ENCODE results near the gene DSTN. TPM values are rescaled to one million over a fixed set of nuclear protein-coding genes. Genes with fewer than 3 reads are reported as not detected.
A peak's percentile ranks its signal among the peaks of the same experiment; 100 is the strongest.

DSTN gene
- total RNA-seq, 6 experiments from 2014 or later = 65.8 to 94.4 (median 86.9) TPM

DNA sequence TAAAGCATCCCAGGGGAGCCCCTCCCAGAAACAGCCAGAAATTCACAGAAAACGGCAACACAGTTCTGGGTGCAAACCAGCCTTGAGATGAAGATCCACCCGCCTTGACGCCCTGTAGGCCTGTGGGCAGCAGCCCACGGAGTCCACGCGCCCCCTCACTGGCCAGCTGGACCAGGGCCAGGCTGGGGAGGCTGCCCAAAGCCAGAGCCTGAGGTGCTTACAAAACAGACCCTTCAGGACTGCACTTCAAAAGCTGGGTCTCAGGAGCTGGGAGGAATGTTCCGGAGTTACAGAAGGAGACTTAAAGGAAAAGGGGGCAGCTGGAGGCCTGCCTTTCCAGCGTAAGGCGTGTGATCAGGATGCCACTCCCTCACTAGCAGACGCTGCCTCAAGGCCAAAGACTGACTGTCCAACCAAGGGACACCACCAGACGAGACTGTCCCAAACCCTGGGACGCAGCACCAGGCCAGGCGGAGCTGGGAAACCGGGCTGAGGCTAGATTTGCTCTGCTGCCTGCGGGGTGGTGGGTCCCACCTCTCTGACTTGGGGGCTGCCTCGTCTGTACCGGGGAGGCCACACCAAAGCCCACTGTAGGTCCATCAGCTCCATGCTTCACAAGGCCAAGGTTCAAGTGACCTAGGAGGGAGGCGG, 64.1 kb downstream of the DSTN start:
- WGBS (ENCODE audit: insufficient coverage, low coverage, low lambda C conversion rate, missing lambda C conversion rate) = 47% methylated on average over 2 of the region's 18 CpGs
- Histone ChIP-seq H3K4me3 (no peak overlapping the region), H3K9me3 (no peaks in the 10 kb centered on the region), H3K27me3 (no peaks in the 10 kb centered on the region), H3K4me1 (peaks cover 0 to 5% (median 0%) of the 10 kb centered on the region in 4 donors), H3K27ac (peak overlapping the region in 1 of 3 donors; percentile 40), H3K36me3 (peaks cover 10 to 96% (median 64%) of the 10 kb centered on the region in 4 donors)
- no peak for TF ChIP-seq POLR2A (IDR thresholded peaks at IDR 0.05)
- TF ChIP-seq, protein P1, sequence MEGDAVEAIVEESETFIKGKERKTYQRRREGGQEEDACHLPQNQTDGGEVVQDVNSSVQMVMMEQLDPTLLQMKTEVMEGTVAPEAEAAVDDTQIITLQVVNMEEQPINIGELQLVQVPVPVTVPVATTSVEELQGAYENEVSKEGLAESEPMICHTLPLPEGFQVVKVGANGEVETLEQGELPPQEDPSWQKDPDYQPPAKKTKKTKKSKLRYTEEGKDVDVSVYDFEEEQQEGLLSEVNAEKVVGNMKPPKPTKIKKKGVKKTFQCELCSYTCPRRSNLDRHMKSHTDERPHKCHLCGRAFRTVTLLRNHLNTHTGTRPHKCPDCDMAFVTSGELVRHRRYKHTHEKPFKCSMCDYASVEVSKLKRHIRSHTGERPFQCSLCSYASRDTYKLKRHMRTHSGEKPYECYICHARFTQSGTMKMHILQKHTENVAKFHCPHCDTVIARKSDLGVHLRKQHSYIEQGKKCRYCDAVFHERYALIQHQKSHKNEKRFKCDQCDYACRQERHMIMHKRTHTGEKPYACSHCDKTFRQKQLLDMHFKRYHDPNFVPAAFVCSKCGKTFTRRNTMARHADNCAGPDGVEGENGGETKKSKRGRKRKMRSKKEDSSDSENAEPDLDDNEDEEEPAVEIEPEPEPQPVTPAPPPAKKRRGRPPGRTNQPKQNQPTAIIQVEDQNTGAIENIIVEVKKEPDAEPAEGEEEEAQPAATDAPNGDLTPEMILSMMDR (IDR thresholded peaks at IDR 0.05) = no peak
- intact Hi-C loops (cut with DNase I) = no loop called here
- DNase-seq (no peak), ATAC-seq (no peak)

DNA sequence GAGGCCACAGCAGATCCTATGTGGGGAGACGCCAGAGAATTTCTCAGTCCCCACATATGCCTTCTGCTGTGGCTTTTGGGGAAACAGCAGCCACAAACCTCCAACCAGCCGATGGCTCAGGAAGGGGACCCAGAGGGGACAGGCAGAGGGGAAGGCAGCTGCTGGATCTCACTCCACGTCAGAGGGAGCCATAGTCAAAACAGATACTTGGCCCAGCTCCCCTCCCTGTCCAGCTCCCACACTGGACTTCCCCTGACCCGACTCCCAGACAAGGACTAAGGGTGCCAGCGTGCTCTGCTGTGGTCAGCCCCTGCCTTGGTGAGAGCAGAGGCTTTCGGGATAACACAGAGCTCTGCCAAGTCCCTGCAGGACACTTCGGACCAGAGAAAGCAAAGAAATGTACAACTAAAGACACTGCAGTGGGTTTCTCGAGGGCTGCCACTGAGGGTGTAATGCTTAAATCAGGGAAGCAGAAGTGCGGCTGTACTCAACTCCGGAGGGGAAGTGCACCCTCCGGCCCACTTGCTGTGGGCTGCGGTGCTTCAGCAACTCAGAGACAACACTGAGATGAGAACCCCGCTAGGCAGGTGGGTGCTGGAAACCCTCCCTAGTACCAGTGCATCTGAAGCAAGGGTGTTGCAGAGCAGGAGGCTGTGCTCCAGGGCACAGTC, 64.9 kb downstream of the DSTN start:
- ATAC-seq (peak; percentile 35 to 68 (median 49)), DNase-seq (peak in 1 of 3 donors; percentile 56)
- 36% methylated on average over 7 of the region's 13 CpGs for WGBS (ENCODE audit: insufficient coverage, low coverage, low lambda C conversion rate, missing lambda C conversion rate)
- Histone ChIP-seq H3K9me3 (no peaks in the 10 kb centered on the region), H3K27me3 (no peaks in the 10 kb centered on the region), H3K27ac (peak overlapping the region in 1 of 3 donors; percentile 40), H3K4me1 (peaks cover 0 to 5% (median 0%) of the 10 kb centered on the region in 4 donors), H3K4me3 (no peak overlapping the region), H3K36me3 (peaks cover 10 to 96% (median 58%) of the 10 kb centered on the region in 4 donors)
- intact Hi-C loops (cut with DNase I) = no loop called here
- no peak for TF ChIP-seq POLR2A (IDR thresholded peaks at IDR 0.05)
- TF ChIP-seq, protein P1 (IDR thresholded peaks at IDR 0.05) = no peak

DNA sequence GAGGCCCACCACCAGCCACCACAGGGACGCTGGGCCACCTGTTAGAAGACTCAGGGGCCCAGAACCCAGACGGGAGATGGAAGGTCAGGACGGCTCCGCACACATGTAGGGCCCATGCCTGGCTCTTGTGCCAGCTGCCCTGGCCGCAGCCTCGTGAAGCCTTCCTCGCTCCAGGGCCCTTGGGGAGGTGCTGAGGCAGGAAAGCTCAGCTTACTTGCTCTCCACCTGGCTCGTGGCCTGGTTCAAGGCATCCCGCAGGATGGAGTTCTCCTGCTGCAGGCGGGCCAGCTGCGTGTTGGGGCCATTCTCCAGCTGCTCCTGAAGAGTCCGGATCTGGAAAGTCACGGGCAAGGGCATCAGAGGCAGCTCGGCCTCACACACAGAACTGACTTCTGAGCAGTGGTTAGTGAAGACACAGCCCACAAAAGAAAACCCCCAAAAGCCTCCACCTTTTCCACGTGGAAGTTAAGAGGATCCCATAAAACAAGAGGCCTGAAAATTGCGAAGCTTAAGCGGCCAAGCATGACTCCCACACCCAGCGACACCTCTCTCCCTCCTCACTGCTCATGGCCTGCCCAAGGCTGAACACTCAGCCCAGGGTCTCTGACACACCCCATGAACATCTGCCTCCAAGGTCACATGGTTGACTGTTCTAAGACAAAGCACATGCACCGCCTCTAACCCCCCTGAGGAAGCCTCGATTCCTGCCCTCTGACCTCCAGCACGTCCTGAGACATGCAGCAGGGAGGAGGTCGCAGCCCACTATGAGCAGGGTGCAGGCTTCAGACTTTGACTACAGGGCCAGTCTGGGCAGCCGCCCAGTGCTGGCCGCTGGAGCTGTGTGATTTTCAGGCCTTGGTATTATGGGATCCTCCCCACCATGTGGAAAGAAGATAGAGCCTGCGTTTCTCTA, 65.7 kb downstream of the DSTN start:
- Histone ChIP-seq H3K4me3 (no peak overlapping the region), H3K9me3 (no peaks in the 10 kb centered on the region), H3K27ac (no peak overlapping the region), H3K4me1 (peaks cover 0 to 5% (median 0%) of the 10 kb centered on the region in 4 donors), H3K27me3 (no peaks in the 10 kb centered on the region), H3K36me3 (peaks cover 5 to 95% (median 55%) of the 10 kb centered on the region in 4 donors)
- DNase-seq = no peak
- no peak for ATAC-seq
- TF ChIP-seq, protein P1 (IDR thresholded peaks at IDR 0.05) = no peak
- TF ChIP-seq POLR2A (IDR thresholded peaks at IDR 0.05) = no peak
- intact Hi-C loops (cut with DNase I) = no loop called here
- 39% methylated on average over 5 of the region's 25 CpGs for WGBS (ENCODE audit: insufficient coverage, low coverage, low lambda C conversion rate, missing lambda C conversion rate)

DNA sequence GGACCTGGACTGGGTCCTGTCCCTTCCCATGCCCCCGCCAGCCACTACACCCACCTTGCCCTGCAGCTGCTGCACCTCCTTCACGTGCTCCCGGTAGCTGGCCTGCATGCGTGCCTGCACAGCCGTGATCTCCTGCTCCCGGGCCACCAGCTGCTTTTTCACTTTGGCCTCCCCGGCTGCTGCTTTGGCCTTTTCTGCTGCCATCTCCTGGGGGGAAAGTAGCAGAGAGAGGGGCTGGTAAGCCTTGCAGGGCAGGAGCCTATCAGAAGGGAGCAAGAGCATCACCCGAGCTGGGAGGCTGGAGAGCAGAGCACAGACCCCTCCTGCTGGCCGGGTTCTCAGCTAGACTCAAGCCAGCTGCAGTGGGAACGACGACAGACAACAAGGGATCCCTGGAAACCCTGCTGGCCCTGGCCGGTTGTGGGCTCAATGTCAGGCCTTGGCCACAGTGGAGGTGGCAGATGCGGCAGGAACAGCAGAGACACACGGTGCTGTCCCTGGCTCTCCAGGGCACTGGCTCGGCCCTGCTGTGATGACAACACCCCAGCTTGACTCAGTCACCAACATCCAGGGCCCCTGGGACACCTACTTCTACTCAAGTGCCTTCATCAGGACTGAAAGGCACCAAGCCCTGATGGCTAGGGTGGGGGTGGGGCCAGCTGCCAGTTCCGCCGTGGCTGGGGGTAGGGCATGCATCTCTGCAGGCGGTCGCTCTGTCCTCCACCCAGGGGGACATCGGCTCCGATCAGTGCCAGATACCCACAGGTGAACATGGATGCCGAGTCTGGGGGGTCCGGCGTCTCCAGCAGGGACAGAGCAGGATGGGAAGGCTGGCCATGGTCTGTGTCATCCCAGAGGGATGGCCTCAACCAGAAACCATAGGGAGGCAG, 66.9 kb downstream of the DSTN start:
- DNase-seq (no peak), ATAC-seq (no peak)
- Histone ChIP-seq H3K4me3 (no peak overlapping the region), H3K36me3 (peaks cover 4 to 95% (median 53%) of the 10 kb centered on the region in 4 donors), H3K27me3 (no peaks in the 10 kb centered on the region), H3K27ac (no peak overlapping the region), H3K4me1 (peaks cover 0 to 5% (median 0%) of the 10 kb centered on the region in 4 donors), H3K9me3 (no peaks in the 10 kb centered on the region)
- WGBS (ENCODE audit: insufficient coverage, low coverage, low lambda C conversion rate, missing lambda C conversion rate) = 85% methylated on average over 4 of the region's 24 CpGs
- intact Hi-C loops (cut with DNase I) = no loop called here
- no peak for TF ChIP-seq POLR2A (IDR thresholded peaks at IDR 0.05)
- TF ChIP-seq, protein P1 (IDR thresholded peaks at IDR 0.05) = no peak
